Measurements from ENCODE around the gene GNG7.

The GNG7 gene

GRCh38 chr19:2702170-2703076 is at the start of gene GNG7:
TSS of gene GNG7 (minus strand) at chr19:2702694. CDS start at chr19:2520688, 182,006 bp downstream.
- Histone ChIP-seq H3K4me1 (ENCODE audit: control insufficient read depth, insufficient read depth, low read length) (peaks cover 14% of the 10 kb centered on the region), H3K9me3 (ENCODE audit: control insufficient read depth, low read length) (no peaks in the 10 kb centered on the region), H3K9ac (ENCODE audit: low read length) (peak within 1 kb of the TSS; percentile 65), H3K27me3 (ENCODE audit: control insufficient read depth, insufficient read depth, low read length) (peaks cover 3% of the 10 kb centered on the region), H3K36me3 (ENCODE audit: control insufficient read depth, insufficient read depth, low read length) (no peaks in the 10 kb centered on the region), H3K4me3 (ENCODE audit: low read length) (no peak within 1 kb of the TSS)

- H3K27me3 ChIP-seq (ENCODE audit: control insufficient read depth, insufficient read depth, low read length), result no peaks in the 10 kb centered on the region
- no peaks in the 10 kb centered on the region for H3K36me3 ChIP-seq (ENCODE audit: control insufficient read depth, insufficient read depth, low read length)
- peaks cover 3% of the 10 kb centered on the region for H3K4me1 ChIP-seq (ENCODE audit: control insufficient read depth, insufficient read depth, low read length)
- no peak overlapping the region for H3K9ac ChIP-seq (ENCODE audit: low read length)
- no peak overlapping the region for H3K4me3 ChIP-seq (ENCODE audit: low read length)
- H3K9me3 ChIP-seq (ENCODE audit: control insufficient read depth, low read length), result no peaks in the 10 kb centered on the region
Observed at GRCh38 chr19:2751438-2751830, 48.9 kb upstream of the GNG7 start.

GRCh38 chr19:2750808-2751437 is 48.4 kb upstream of the GNG7 start:
- Histone ChIP-seq H3K27me3 (ENCODE audit: control insufficient read depth, insufficient read depth, low read length) (no peaks in the 10 kb centered on the region), H3K9ac (ENCODE audit: low read length) (no peak overlapping the region), H3K4me1 (ENCODE audit: control insufficient read depth, insufficient read depth, low read length) (peaks cover 3% of the 10 kb centered on the region), H3K4me3 (ENCODE audit: low read length) (no peak overlapping the region), H3K36me3 (ENCODE audit: control insufficient read depth, insufficient read depth, low read length) (no peaks in the 10 kb centered on the region), H3K9me3 (ENCODE audit: control insufficient read depth, low read length) (no peaks in the 10 kb centered on the region)

- Histone ChIP-seq H3K27me3 (ENCODE audit: control insufficient read depth, insufficient read depth, low read length) (no peaks in the 10 kb centered on the region), H3K9me3 (ENCODE audit: control insufficient read depth, low read length) (no peaks in the 10 kb centered on the region), H3K4me3 (ENCODE audit: low read length) (no peak overlapping the region), H3K9ac (ENCODE audit: low read length) (no peak overlapping the region), H3K36me3 (ENCODE audit: control insufficient read depth, insufficient read depth, low read length) (no peaks in the 10 kb centered on the region), H3K4me1 (ENCODE audit: control insufficient read depth, insufficient read depth, low read length) (peaks cover 3% of the 10 kb centered on the region)
Observed at GRCh38 chr19:2747349-2747748, 44.9 kb upstream of the GNG7 start.

DNA sequence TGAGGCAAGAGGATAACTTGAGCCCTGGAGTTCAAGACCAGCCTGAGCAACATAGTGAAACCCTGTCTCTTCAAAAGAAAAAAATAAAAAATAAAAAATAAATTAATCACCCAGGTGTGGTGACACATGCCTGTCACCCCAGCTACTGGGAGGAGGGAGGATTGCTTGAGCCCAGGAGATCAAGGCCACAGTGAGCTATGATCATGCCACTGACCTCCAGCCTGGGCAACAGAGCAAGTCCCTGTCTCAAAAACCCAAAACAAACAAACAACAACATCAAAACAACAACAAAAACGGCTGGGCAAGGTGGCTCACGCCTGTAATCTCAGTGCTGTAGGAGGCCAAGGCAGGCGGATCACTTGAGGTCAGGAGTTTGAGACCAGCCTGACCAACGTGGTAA is 41.6 kb upstream of the GNG7 start:
- Histone ChIP-seq H3K4me1 (ENCODE audit: control insufficient read depth, insufficient read depth, low read length) (peaks cover 6% of the 10 kb centered on the region), H3K9ac (ENCODE audit: low read length) (no peak overlapping the region), H3K36me3 (ENCODE audit: control insufficient read depth, insufficient read depth, low read length) (no peaks in the 10 kb centered on the region), H3K27me3 (ENCODE audit: control insufficient read depth, insufficient read depth, low read length) (no peaks in the 10 kb centered on the region), H3K4me3 (ENCODE audit: low read length) (no peak overlapping the region), H3K9me3 (ENCODE audit: control insufficient read depth, low read length) (no peaks in the 10 kb centered on the region)

GRCh38 chr19:2743099-2743498 is 40.6 kb upstream of the GNG7 start:
- Histone ChIP-seq H3K36me3 (ENCODE audit: control insufficient read depth, insufficient read depth, low read length) (no peaks in the 10 kb centered on the region), H3K4me1 (ENCODE audit: control insufficient read depth, insufficient read depth, low read length) (peaks cover 6% of the 10 kb centered on the region), H3K9me3 (ENCODE audit: control insufficient read depth, low read length) (no peaks in the 10 kb centered on the region), H3K4me3 (ENCODE audit: low read length) (no peak overlapping the region), H3K27me3 (ENCODE audit: control insufficient read depth, insufficient read depth, low read length) (no peaks in the 10 kb centered on the region), H3K9ac (ENCODE audit: low read length) (no peak overlapping the region)

GRCh38 chr19:2740314-2740656 is 37.8 kb upstream of the GNG7 start:
- H3K27me3 ChIP-seq (ENCODE audit: control insufficient read depth, insufficient read depth, low read length), result no peaks in the 10 kb centered on the region
- H3K9ac ChIP-seq (ENCODE audit: low read length), result no peak overlapping the region
- no peaks in the 10 kb centered on the region for H3K9me3 ChIP-seq (ENCODE audit: control insufficient read depth, low read length)
- H3K4me3 ChIP-seq (ENCODE audit: low read length), result no peak overlapping the region
- peaks cover 6% of the 10 kb centered on the region for H3K4me1 ChIP-seq (ENCODE audit: control insufficient read depth, insufficient read depth, low read length)
- H3K36me3 ChIP-seq (ENCODE audit: control insufficient read depth, insufficient read depth, low read length), result no peaks in the 10 kb centered on the region

GRCh38 chr19:2739602-2740313 is 37.3 kb upstream of the GNG7 start, which contains the start of gene SLC39A3:
TSS of gene SLC39A3 (minus strand) at chr19:2740017. CDS start at chr19:2737257, 2,760 bp downstream.
- Histone ChIP-seq H3K9me3 (ENCODE audit: control insufficient read depth, low read length) (no peaks in the 10 kb centered on the region), H3K9ac (ENCODE audit: low read length) (peak within 1 kb of the TSS; percentile 82), H3K27me3 (ENCODE audit: control insufficient read depth, insufficient read depth, low read length) (no peaks in the 10 kb centered on the region), H3K4me3 (ENCODE audit: low read length) (peak within 1 kb of the TSS; percentile 57), H3K4me1 (ENCODE audit: control insufficient read depth, insufficient read depth, low read length) (peaks cover 6% of the 10 kb centered on the region), H3K36me3 (ENCODE audit: control insufficient read depth, insufficient read depth, low read length) (no peaks in the 10 kb centered on the region)

GRCh38 chr19:2736550-2737190 is 34.2 kb upstream of the GNG7 start:
- no peak overlapping the region for H3K9ac ChIP-seq (ENCODE audit: low read length)
- H3K36me3 ChIP-seq (ENCODE audit: control insufficient read depth, insufficient read depth, low read length), result no peaks in the 10 kb centered on the region
- H3K27me3 ChIP-seq (ENCODE audit: control insufficient read depth, insufficient read depth, low read length), result no peaks in the 10 kb centered on the region
- H3K9me3 ChIP-seq (ENCODE audit: control insufficient read depth, low read length), result no peaks in the 10 kb centered on the region
- peaks cover 6% of the 10 kb centered on the region for H3K4me1 ChIP-seq (ENCODE audit: control insufficient read depth, insufficient read depth, low read length)
- no peak overlapping the region for H3K4me3 ChIP-seq (ENCODE audit: low read length)

- Histone ChIP-seq H3K9ac (ENCODE audit: low read length) (no peak overlapping the region), H3K4me3 (ENCODE audit: low read length) (no peak overlapping the region), H3K36me3 (ENCODE audit: control insufficient read depth, insufficient read depth, low read length) (no peaks in the 10 kb centered on the region), H3K9me3 (ENCODE audit: control insufficient read depth, low read length) (no peaks in the 10 kb centered on the region), H3K4me1 (ENCODE audit: control insufficient read depth, insufficient read depth, low read length) (peaks cover 6% of the 10 kb centered on the region), H3K27me3 (ENCODE audit: control insufficient read depth, insufficient read depth, low read length) (no peaks in the 10 kb centered on the region)
Observed at GRCh38 chr19:2735374-2735773, 32.9 kb upstream of the GNG7 start.

- Histone ChIP-seq H3K9ac (ENCODE audit: low read length) (no peak overlapping the region), H3K4me1 (ENCODE audit: control insufficient read depth, insufficient read depth, low read length) (peaks cover 6% of the 10 kb centered on the region), H3K9me3 (ENCODE audit: control insufficient read depth, low read length) (no peaks in the 10 kb centered on the region), H3K4me3 (ENCODE audit: low read length) (no peak overlapping the region), H3K36me3 (ENCODE audit: control insufficient read depth, insufficient read depth, low read length) (no peaks in the 10 kb centered on the region), H3K27me3 (ENCODE audit: control insufficient read depth, insufficient read depth, low read length) (no peaks in the 10 kb centered on the region)
Observed at GRCh38 chr19:2734589-2735288, 32.2 kb upstream of the GNG7 start.
